SK-N-SH (cell line): ENCODE data around the gene DBH. TPM values are rescaled to one million over a fixed set of nuclear protein-coding genes. Genes with fewer than 3 reads are reported as not detected.

ENCODE experiments used
- CTCF ChIA-PET: fragments of 300-600, 350-600 bp; formaldehyde crosslinking; extraction: SDS; loops from one replicate; lab custom pipeline; 2021; lab: Yijun Ruan, JAX
- POLR2A ChIA-PET: fragments of 350-600 bp; sonication (Branson Sonifier 250); formaldehyde crosslinking; extraction: SDS; loops from one replicate; lab custom pipeline; 2020; ENCODE audit warnings: antibody characterized with exemption, inconsistent platforms; lab: Yijun Ruan, JAX
- DNase-seq: peaks from one replicate; pipeline ENCODE4 v3.0.0; 2012
- H2AFZ ChIP-seq: fragments of 200-600 bp; sonication (generic); 2 replicates; pipeline ENCODE4 v1.8.1; 2016; ENCODE audit warnings: antibody characterized with exemption, mild to moderate bottlenecking, low read depth
- H3F3A ChIP-seq: fragments of 200-600 bp; sonication (generic); replicated peaks from 2 replicates; pipeline ENCODE3; 2016; ENCODE audit warnings: antibody characterized with exemption, mild to moderate bottlenecking; ENCODE audit not compliant: insufficient read depth
- H3K27ac ChIP-seq, 2 experiments: fragments of 200-500 bp in 1 of 2; fragments of 200-600 bp in 1 of 2; sonication (Bioruptor generic) in 1 of 2; sonication (generic), shearing (Covaris generic) in 1 of 2; 2 replicates each; pipeline versions ENCODE4 v1.5.1 to v1.6.1; 2014 to 2016; ENCODE audit warnings: low read depth in 2 of 2, inconsistent platforms in 1 of 2, low read length in 1 of 2, mild to moderate bottlenecking in 1 of 2, mixed read lengths in 1 of 2
- H3K27me3 ChIP-seq: fragments of 200-600 bp; sonication (generic), shearing (Covaris generic); 2 replicates; pipeline ENCODE4 v1.6.1; 2016; ENCODE audit warnings: mixed run types; ENCODE audit not compliant: insufficient read depth
- H3K36me3 ChIP-seq, 2 experiments: fragments of 200-500 bp in 1 of 2; fragments of 200-600 bp in 1 of 2; sonication (Bioruptor generic) in 1 of 2; sonication (generic) in 1 of 2; replicated peaks in 1 of 2; 2 replicates each; pipeline versions ENCODE3 to v1.5.1; 2014 to 2016; ENCODE audit warnings: low read length in 1 of 2, mild to moderate bottlenecking in 1 of 2; ENCODE audit not compliant: insufficient read depth in 2 of 2, control insufficient read depth in 1 of 2
- H3K4me1 ChIP-seq, 2 experiments: fragments of 200-500 bp in 1 of 2; fragments of 200-600 bp in 1 of 2; sonication (Bioruptor generic) in 1 of 2; sonication (generic), shearing (Covaris generic) in 1 of 2; 2 replicates each; pipeline versions ENCODE4 v1.5.1 to v1.6.1; 2014 to 2016; ENCODE audit warnings: low read depth in 1 of 2, low read length in 1 of 2, mixed run types in 1 of 2; ENCODE audit not compliant: insufficient read depth in 2 of 2, control insufficient read depth in 1 of 2
- H3K4me2 ChIP-seq: fragments of 200-600 bp; sonication (generic), shearing (Covaris generic); 2 replicates; pipeline ENCODE4 v1.6.1; 2017; ENCODE audit warnings: mixed run types
- H3K4me3 ChIP-seq, 2 experiments: fragments of 200-500 bp in 1 of 2; fragments of 200-600 bp in 1 of 2; sonication (Bioruptor generic) in 1 of 2; sonication (generic), shearing (Covaris generic) in 1 of 2; 2 replicates each; pipeline versions ENCODE4 v1.5.1 to v1.8.1; 2014 to 2016; ENCODE audit warnings: low read depth in 2 of 2, inconsistent platforms in 1 of 2, low read length in 1 of 2, mild to moderate bottlenecking in 1 of 2, mixed read lengths in 1 of 2, moderate library complexity in 1 of 2
- H3K79me2 ChIP-seq: fragments of 200-600 bp; sonication (generic); 2 replicates; pipeline ENCODE4 v1.8.1; 2017; ENCODE audit warnings: mild to moderate bottlenecking; ENCODE audit not compliant: insufficient read depth
- H3K9ac ChIP-seq: fragments of 200-600 bp; sonication (generic); 2 replicates; pipeline ENCODE4 v1.6.1; 2017; ENCODE audit warnings: mixed run types
- H3K9me2 ChIP-seq: fragments of 200-600 bp; sonication (generic); 2 replicates; pipeline ENCODE4 v1.6.1; 2017; ENCODE audit warnings: mixed run types
- H3K9me3 ChIP-seq: fragments of 200-600 bp; sonication (generic); 2 replicates; pipeline ENCODE4 v1.6.1; 2017; ENCODE audit warnings: mixed run types, mild to moderate bottlenecking, moderate library complexity
- H4K20me1 ChIP-seq: fragments of 200-600 bp; sonication (generic); 2 replicates; pipeline ENCODE4 v1.6.1; 2017; ENCODE audit warnings: mild to moderate bottlenecking, mixed run types; ENCODE audit not compliant: insufficient read depth
- ELF1 ChIP-seq: IDR thresholded peaks from 2 replicates; pipeline ENCODE4 v1.4.0; 2012
- EP300 ChIP-seq, 2 experiments: IDR thresholded peaks; 2 replicates each; pipeline versions ENCODE4 v1.4.0 to v1.6.1; 2012; ENCODE audit warnings: borderline replicate concordance in 1 of 2, low read depth in 1 of 2, low read length in 1 of 2
- FOXJ3 ChIP-seq: sonication (generic); formaldehyde crosslinking; IDR thresholded peaks from 2 replicates; pipeline ENCODE4 v1.5.1; 2020; ENCODE audit warnings: mild to moderate bottlenecking, missing genetic modification reagents
- GABPA ChIP-seq: IDR thresholded peaks from 2 replicates; pipeline ENCODE4 v1.4.0; 2012; ENCODE audit warnings: low read depth, mild to moderate bottlenecking
- JUND ChIP-seq: IDR thresholded peaks from 2 replicates; pipeline ENCODE4 v1.4.0; 2012
- MEF2A ChIP-seq: IDR thresholded peaks from 2 replicates; pipeline ENCODE4 v1.4.0; 2012; ENCODE audit warnings: low read depth, borderline replicate concordance
- RAD21 ChIP-seq: IDR thresholded peaks from 2 replicates; pipeline ENCODE4 v1.6.1; 2012; ENCODE audit warnings: mild to moderate bottlenecking, low read length
- RXRA ChIP-seq: IDR thresholded peaks from 2 replicates; pipeline ENCODE4 v1.4.0; 2012; ENCODE audit warnings: low read depth, mild to moderate bottlenecking, borderline replicate concordance
- SIN3A ChIP-seq: IDR thresholded peaks from 2 replicates; pipeline ENCODE4 v1.6.1; 2012; ENCODE audit warnings: low read depth, mild to moderate bottlenecking, low read length, moderate library complexity, borderline replicate concordance
- TAF1 ChIP-seq: IDR thresholded peaks from 2 replicates; pipeline ENCODE4 v1.6.1; 2012; ENCODE audit warnings: low read depth, mild to moderate bottlenecking, low read length, moderate library complexity, borderline replicate concordance
- YY1 ChIP-seq: IDR thresholded peaks from 2 replicates; pipeline ENCODE4 v1.4.0; 2012; ENCODE audit warnings: low read depth, mild to moderate bottlenecking
- WGBS: methylation state at CpG from one replicate; pipeline ENCODE4 v1.1.6; 2017; ENCODE audit warnings: low lambda C conversion rate; 5-methylcytosine and 5-hydroxymethylcytosine counted together
- polyA plus RNA-seq, 3 experiments: library from polyadenylated mRNA; depleted of rRNA; stranded (reverse); fragments of >200 nt; gene quantifications; 2 replicates each; pipeline ENCODE4 v1.2.3, GENCODE V29; 2012
- TF ChIP-seq, protein P1 (sequence below): IDR thresholded peaks from 2 replicates; pipeline ENCODE4 v1.6.1; 2012; ENCODE audit warnings: mild to moderate bottlenecking, low read depth, low read length, moderate library complexity
- TF ChIP-seq, protein P2 (sequence below): fragments of 150-350 bp; IDR thresholded peaks from 2 replicates; pipeline ENCODE4 v1.6.1; 2016; ENCODE audit warnings: mild to moderate bottlenecking, low read depth, low read length
- TF ChIP-seq, protein P3 (sequence below): fragments of 200-600 bp; sonication (generic); IDR thresholded peaks from 2 replicates; pipeline ENCODE4 v1.6.1; 2017; ENCODE audit warnings: antibody characterized with exemption, mild to moderate bottlenecking, moderate library complexity
- TF ChIP-seq, protein P4 (sequence below): fragments of 150-350 bp; IDR thresholded peaks from 2 replicates; pipeline ENCODE4 v1.6.1; 2017; ENCODE audit warnings: antibody characterized with exemption, low read length, low read depth, borderline replicate concordance

DBH gene
- polyA plus RNA-seq, 1 of the 3 experiments (the other 2 are of a cell fraction) = 0.92 TPM

DNA sequence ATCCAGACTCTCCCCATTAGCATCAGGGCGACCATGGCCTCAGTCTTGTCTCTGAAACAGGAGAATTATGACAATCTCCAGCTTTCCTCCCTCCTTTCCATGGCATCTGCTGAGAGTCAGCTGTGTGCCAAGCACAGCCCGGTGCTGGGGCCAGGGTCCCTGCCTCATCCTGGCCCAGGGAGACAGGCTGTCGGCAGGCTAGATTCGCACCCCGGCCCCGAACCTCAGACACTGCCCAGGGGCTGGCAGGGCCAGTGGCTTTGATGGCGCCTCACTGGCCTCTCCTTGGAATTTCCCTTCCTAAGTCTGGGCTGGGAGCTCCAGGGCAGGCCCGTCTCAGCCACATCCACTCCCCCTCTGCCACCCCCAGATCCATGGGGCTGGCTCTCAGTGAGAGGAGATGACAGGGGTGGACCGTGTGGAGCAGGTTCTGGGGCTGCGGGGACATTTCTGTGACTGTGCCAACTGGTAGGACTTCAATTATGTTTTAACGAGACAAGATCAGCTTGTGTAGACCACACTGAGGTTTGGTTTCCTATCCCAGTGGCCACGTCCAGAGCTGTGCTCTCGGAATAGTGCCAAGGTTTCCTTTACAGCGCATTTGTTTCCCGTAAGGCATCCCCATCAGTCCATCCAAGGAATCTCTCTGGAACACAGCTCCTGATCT is 42.4 kb upstream of the DBH start:
- H2AFZ ChIP-seq = no peak overlapping the region
- no peaks in the 10 kb centered on the region for H3F3A ChIP-seq
- DNase-seq = no peak
- H3K79me2 ChIP-seq = no peaks in the 10 kb centered on the region
- no peak overlapping the region for H3K4me2 ChIP-seq
- CTCF ChIA-PET = interaction anchor here (0.9 to 3.1 kb wide), 8 partner anchors 10 to 69 kb away, joined by 3 to 25 read pairs (median 4); partner anchors contain the start of gene DBH
- no peak overlapping the region for H3K4me3 ChIP-seq
- no peak for TF ChIP-seq GABPA
- TF ChIP-seq, protein P1, sequence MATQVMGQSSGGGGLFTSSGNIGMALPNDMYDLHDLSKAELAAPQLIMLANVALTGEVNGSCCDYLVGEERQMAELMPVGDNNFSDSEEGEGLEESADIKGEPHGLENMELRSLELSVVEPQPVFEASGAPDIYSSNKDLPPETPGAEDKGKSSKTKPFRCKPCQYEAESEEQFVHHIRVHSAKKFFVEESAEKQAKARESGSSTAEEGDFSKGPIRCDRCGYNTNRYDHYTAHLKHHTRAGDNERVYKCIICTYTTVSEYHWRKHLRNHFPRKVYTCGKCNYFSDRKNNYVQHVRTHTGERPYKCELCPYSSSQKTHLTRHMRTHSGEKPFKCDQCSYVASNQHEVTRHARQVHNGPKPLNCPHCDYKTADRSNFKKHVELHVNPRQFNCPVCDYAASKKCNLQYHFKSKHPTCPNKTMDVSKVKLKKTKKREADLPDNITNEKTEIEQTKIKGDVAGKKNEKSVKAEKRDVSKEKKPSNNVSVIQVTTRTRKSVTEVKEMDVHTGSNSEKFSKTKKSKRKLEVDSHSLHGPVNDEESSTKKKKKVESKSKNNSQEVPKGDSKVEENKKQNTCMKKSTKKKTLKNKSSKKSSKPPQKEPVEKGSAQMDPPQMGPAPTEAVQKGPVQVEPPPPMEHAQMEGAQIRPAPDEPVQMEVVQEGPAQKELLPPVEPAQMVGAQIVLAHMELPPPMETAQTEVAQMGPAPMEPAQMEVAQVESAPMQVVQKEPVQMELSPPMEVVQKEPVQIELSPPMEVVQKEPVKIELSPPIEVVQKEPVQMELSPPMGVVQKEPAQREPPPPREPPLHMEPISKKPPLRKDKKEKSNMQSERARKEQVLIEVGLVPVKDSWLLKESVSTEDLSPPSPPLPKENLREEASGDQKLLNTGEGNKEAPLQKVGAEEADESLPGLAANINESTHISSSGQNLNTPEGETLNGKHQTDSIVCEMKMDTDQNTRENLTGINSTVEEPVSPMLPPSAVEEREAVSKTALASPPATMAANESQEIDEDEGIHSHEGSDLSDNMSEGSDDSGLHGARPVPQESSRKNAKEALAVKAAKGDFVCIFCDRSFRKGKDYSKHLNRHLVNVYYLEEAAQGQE = no peak
- TF ChIP-seq JUND = no peak
- no peak for TF ChIP-seq FOXJ3
- TF ChIP-seq, protein P2, sequence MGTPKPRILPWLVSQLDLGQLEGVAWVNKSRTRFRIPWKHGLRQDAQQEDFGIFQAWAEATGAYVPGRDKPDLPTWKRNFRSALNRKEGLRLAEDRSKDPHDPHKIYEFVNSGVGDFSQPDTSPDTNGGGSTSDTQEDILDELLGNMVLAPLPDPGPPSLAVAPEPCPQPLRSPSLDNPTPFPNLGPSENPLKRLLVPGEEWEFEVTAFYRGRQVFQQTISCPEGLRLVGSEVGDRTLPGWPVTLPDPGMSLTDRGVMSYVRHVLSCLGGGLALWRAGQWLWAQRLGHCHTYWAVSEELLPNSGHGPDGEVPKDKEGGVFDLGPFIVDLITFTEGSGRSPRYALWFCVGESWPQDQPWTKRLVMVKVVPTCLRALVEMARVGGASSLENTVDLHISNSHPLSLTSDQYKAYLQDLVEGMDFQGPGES = no peak
- TF ChIP-seq TAF1 = no peak
- no peak for TF ChIP-seq EP300 (IDR thresholded peaks at IDR 0.05; ENCODE audit: borderline replicate concordance in 1 of 2, low read depth in 1 of 2, low read length in 1 of 2)
- no peak for TF ChIP-seq RXRA
- TF ChIP-seq RAD21 = no peak
- TF ChIP-seq, protein P3, sequence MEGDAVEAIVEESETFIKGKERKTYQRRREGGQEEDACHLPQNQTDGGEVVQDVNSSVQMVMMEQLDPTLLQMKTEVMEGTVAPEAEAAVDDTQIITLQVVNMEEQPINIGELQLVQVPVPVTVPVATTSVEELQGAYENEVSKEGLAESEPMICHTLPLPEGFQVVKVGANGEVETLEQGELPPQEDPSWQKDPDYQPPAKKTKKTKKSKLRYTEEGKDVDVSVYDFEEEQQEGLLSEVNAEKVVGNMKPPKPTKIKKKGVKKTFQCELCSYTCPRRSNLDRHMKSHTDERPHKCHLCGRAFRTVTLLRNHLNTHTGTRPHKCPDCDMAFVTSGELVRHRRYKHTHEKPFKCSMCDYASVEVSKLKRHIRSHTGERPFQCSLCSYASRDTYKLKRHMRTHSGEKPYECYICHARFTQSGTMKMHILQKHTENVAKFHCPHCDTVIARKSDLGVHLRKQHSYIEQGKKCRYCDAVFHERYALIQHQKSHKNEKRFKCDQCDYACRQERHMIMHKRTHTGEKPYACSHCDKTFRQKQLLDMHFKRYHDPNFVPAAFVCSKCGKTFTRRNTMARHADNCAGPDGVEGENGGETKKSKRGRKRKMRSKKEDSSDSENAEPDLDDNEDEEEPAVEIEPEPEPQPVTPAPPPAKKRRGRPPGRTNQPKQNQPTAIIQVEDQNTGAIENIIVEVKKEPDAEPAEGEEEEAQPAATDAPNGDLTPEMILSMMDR = no peak
- TF ChIP-seq MEF2A = no peak
- TF ChIP-seq YY1 = no peak
- TF ChIP-seq, protein P4, sequence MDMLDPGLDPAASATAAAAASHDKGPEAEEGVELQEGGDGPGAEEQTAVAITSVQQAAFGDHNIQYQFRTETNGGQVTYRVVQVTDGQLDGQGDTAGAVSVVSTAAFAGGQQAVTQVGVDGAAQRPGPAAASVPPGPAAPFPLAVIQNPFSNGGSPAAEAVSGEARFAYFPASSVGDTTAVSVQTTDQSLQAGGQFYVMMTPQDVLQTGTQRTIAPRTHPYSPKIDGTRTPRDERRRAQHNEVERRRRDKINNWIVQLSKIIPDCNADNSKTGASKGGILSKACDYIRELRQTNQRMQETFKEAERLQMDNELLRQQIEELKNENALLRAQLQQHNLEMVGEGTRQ = no peak
- TF ChIP-seq SIN3A = no peak
- no peak for TF ChIP-seq ELF1
- TF ChIP-seq, all 33 proteins: peak for 0
- Histone ChIP-seq H3K27ac (peak overlapping the region in 1 of 2 experiments; percentile 64; a peak in 2 of 4 replicates), H3K9me2 (no peaks in the 10 kb centered on the region), H3K9ac (no peak overlapping the region), H3K4me1 (peaks cover 0 to 37% of the 10 kb centered on the region in 2 experiments; a peak in 1 of 4 replicates), H3K9me3 (0 out of 2 replicates have a peak, but pooled peaks cover 9% of the 10 kb centered on the region), H4K20me1 (no peaks in the 10 kb centered on the region), H3K36me3 (no peaks in the 10 kb centered on the region), H3K27me3 (no peaks in the 10 kb centered on the region)
- POLR2A ChIA-PET = interaction anchor here (1.0 to 1.3 kb wide), 5 partner anchors 8 to 98 kb away, joined by 4 to 5 read pairs (median 4); no protein-coding TSS in a partner anchor
- WGBS = 71% methylated on average over 13 of the region's 15 CpGs
